Endodermal cell (in vitro differentiated cells): ENCODE measurements around the gene DLGAP3. TPM values are rescaled to one million over a fixed set of nuclear protein-coding genes. Genes with fewer than 3 reads are reported as not detected.
"Not testable (repeated sequence)": the region's sequence is repeated elsewhere in the genome, so short reads cannot be mapped to it uniquely, and the experiment has no call there.

ENCODE experiments used
- DNase-seq: peaks from one replicate; pipeline ENCODE4 v3.0.0-alpha.2; 2017
- H3K27ac ChIP-seq: 2 replicates; pipeline ENCODE4 v1.5.1; 2013; ENCODE audit warnings: mild to moderate bottlenecking, low read depth, low read length, moderate library complexity
- H3K27me3 ChIP-seq: 2 replicates; pipeline ENCODE4 v1.6.1; 2013; ENCODE audit warnings: mild to moderate bottlenecking, low read length, moderate library complexity; ENCODE audit not compliant: insufficient read depth, control insufficient read depth, poor library complexity, severe bottlenecking
- H3K36me3 ChIP-seq: 2 replicates; pipeline ENCODE4 v1.7.0; 2013; ENCODE audit warnings: mild to moderate bottlenecking, low read length, moderate library complexity; ENCODE audit not compliant: control insufficient read depth, insufficient read depth
- H3K4me1 ChIP-seq: one replicate; pipeline ENCODE4 v1.7.0; 2013; ENCODE audit warnings: low read length; ENCODE audit not compliant: control insufficient read depth, insufficient read depth
- H3K4me3 ChIP-seq: 2 replicates; pipeline ENCODE4 v1.5.1; 2013; ENCODE audit warnings: mild to moderate bottlenecking, low read length, moderate library complexity
- H3K9ac ChIP-seq: 2 replicates; pipeline ENCODE4 v1.6.1; 2013; ENCODE audit warnings: mild to moderate bottlenecking, low read length, moderate library complexity; ENCODE audit not compliant: poor library complexity, severe bottlenecking; ENCODE audit errors: extremely low read depth
- H3K9me3 ChIP-seq: 2 replicates; pipeline ENCODE4 v1.6.1; 2013; ENCODE audit warnings: mild to moderate bottlenecking, low read length, moderate library complexity; ENCODE audit not compliant: control insufficient read depth
- H3K27ac Mint-ChIP-seq: 2 replicates; pipeline ENCODE4 v1.8.0; 2020; ENCODE audit warnings: mixed read lengths
- H3K27me3 Mint-ChIP-seq: 2 replicates; pipeline ENCODE4 v1.8.0; 2021; ENCODE audit warnings: mild to moderate bottlenecking, mixed read lengths; ENCODE audit not compliant: insufficient read depth
- H3K36me3 Mint-ChIP-seq: 2 replicates; pipeline ENCODE4 v1.8.0; 2020; ENCODE audit warnings: low read depth, mixed read lengths
- H3K4me1 Mint-ChIP-seq: 2 replicates; pipeline ENCODE4 v1.8.0; 2020; ENCODE audit warnings: mixed read lengths
- H3K4me3 Mint-ChIP-seq: 2 replicates; pipeline ENCODE4 v1.8.0; 2020; ENCODE audit warnings: mild to moderate bottlenecking, moderate library complexity, mixed read lengths
- H3K9me3 Mint-ChIP-seq: 2 replicates; pipeline ENCODE4 v1.8.0; 2020; ENCODE audit warnings: mild to moderate bottlenecking, mixed read lengths
- WGBS, 2 experiments: methylation state at CpG; one replicate each; pipeline versions ENCODE4 v1.1.5 to v1.1.7; 2013; ENCODE audit warnings: missing lambda C conversion rate in 2 of 2, mixed read lengths in 1 of 2; ENCODE audit not compliant: insufficient coverage in 1 of 2, insufficient read length in 1 of 2; 5-methylcytosine and 5-hydroxymethylcytosine counted together
- total RNA-seq, 2 donors: library from RNA; stranded (reverse); fragmentation: NEBNext Ultra II Directional in 1 of 2; extraction: Animal tissue kit (Norgen Biotek cat#: 25700) in 1 of 2; gene quantifications; 2 replicates in 1 of 2; 3 replicates in 1 of 2; pipeline ENCODE4 v1.2.1, GENCODE V29; 2021
- TF ChIP-seq, protein P1 (sequence below): fragments of 200-600 bp; sonication (generic); conservative IDR thresholded peaks from 2 replicates; pipeline ENCODE4 v1.5.0; 2021; ENCODE audit warnings: antibody characterized with exemption, mild to moderate bottlenecking

DLGAP3 gene
- total RNA-seq, 2 donors from 2014 or later, result 4.4 to 4.6 TPM

DNA sequence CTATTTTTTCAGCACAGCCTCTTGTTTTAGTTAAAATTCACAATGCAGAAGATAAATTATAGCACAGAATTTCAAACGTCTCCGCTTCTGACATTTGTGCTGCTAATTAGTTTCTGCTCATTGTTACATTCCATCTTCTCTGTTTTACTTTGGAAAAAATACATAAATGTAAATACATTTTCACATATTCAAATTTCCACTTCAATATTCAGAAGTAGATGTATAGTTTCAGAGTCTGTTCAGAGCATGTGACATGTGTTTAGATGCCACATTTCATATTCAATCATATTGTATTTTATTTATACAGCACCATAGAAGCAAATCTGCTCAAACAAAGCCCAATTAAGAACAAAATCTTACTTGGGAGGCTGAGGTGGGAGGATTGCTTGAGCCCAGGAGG, 36.1 kb upstream of the DLGAP3 start:
- no peaks in the 10 kb centered on the region for H3K36me3 Mint-ChIP-seq
- no peak overlapping the region for H3K27ac Mint-ChIP-seq
- peaks cover 17% of the 10 kb centered on the region for H3K9me3 Mint-ChIP-seq
- Histone ChIP-seq H3K4me3 (no peak overlapping the region), H3K9me3 (peaks cover 6% of the 10 kb centered on the region), H3K27ac (no peak overlapping the region), H3K9ac (no peak overlapping the region), H3K27me3 (no peaks in the 10 kb centered on the region), H3K4me1 (no peaks in the 10 kb centered on the region), H3K36me3 (no peaks in the 10 kb centered on the region)
- WGBS, 2 experiments, result 90 to 95% methylated on average over 2 of the region's 2 CpGs
- no peak overlapping the region for H3K4me3 Mint-ChIP-seq
- H3K27me3 Mint-ChIP-seq, result peaks cover 10% of the 10 kb centered on the region
- DNase-seq, result no peak
- no peaks in the 10 kb centered on the region for H3K4me1 Mint-ChIP-seq
- TF ChIP-seq, protein P1, sequence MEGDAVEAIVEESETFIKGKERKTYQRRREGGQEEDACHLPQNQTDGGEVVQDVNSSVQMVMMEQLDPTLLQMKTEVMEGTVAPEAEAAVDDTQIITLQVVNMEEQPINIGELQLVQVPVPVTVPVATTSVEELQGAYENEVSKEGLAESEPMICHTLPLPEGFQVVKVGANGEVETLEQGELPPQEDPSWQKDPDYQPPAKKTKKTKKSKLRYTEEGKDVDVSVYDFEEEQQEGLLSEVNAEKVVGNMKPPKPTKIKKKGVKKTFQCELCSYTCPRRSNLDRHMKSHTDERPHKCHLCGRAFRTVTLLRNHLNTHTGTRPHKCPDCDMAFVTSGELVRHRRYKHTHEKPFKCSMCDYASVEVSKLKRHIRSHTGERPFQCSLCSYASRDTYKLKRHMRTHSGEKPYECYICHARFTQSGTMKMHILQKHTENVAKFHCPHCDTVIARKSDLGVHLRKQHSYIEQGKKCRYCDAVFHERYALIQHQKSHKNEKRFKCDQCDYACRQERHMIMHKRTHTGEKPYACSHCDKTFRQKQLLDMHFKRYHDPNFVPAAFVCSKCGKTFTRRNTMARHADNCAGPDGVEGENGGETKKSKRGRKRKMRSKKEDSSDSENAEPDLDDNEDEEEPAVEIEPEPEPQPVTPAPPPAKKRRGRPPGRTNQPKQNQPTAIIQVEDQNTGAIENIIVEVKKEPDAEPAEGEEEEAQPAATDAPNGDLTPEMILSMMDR, result no peak

DNA sequence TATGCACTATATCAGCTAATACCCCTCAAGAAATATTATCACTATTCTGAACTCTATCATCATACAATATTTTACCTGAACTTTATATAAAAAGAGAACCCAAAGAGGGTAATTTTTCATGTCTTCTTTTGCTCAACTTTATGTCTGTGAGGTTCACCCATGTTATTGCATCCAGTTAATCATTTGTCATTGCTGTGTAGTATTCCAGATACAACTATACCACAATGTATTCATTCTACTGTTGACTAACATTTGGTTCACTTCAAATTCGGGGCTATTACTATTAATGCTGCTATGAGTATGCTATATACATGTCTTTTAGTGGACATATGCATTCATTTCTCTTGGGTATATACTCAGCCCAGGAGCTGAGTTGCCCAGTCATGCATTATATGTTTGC, 21.0 kb upstream of the DLGAP3 start:
- Mint-ChIP-seq H3K9me3 (peaks cover 8% of the 10 kb centered on the region), H3K36me3 (no peaks in the 10 kb centered on the region)

DNA sequence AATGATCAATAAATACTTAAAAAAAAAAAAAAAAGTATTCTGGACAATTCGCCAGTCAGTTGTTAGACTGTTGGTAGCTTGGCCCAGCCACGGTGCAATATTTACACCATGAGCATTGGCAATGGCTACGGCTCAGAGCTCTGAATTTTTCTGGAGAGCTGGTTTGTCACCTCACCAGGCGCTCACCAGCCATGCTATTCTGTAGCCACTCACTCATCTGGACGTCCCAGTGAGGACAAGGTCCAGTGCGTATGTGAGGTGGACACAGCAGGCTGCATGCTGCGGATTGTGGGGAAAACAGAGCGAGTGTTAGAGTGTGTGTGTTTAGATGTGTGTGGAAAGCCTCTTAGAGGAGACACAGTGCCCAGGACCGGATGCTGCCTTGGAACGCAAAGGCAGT, 19.3 kb upstream of the DLGAP3 start:
- not testable (repeated sequence) for H3K36me3 ChIP-seq, H3K4me3 ChIP-seq, DNase-seq, H3K27me3 ChIP-seq, H3K9ac ChIP-seq, H3K4me3 Mint-ChIP-seq, H3K27ac Mint-ChIP-seq, H3K4me1 ChIP-seq, H3K36me3 Mint-ChIP-seq, H3K4me1 Mint-ChIP-seq, H3K27ac ChIP-seq, H3K9me3 ChIP-seq, H3K27me3 Mint-ChIP-seq, H3K9me3 Mint-ChIP-seq
- 88% methylated on average over 4 to 10 of the region's 10 CpGs for WGBS, 2 experiments

More for the DNA sequence above, 21.0 kb upstream of the DLGAP3 start:
- no peaks in the 10 kb centered on the region for H3K4me1 ChIP-seq
- H3K27ac ChIP-seq, result no peak overlapping the region
- no peak for DNase-seq
- Mint-ChIP-seq H3K4me3 (no peak overlapping the region), H3K27me3 (peaks cover 12% of the 10 kb centered on the region), H3K27ac (no peak overlapping the region), H3K4me1 (no peaks in the 10 kb centered on the region)
- H3K27me3 ChIP-seq, result no peaks in the 10 kb centered on the region
- TF ChIP-seq, protein P1, result no peak
- H3K4me3 ChIP-seq, result no peak overlapping the region
- no peaks in the 10 kb centered on the region for H3K9me3 ChIP-seq
- H3K36me3 ChIP-seq, result no peaks in the 10 kb centered on the region
- H3K9ac ChIP-seq, result no peak overlapping the region
- 63% methylated on average over 1 of the region's 1 CpG; no CpG with 5 or more reads in 1 of the 2 experiments for WGBS, 2 experiments

DNA sequence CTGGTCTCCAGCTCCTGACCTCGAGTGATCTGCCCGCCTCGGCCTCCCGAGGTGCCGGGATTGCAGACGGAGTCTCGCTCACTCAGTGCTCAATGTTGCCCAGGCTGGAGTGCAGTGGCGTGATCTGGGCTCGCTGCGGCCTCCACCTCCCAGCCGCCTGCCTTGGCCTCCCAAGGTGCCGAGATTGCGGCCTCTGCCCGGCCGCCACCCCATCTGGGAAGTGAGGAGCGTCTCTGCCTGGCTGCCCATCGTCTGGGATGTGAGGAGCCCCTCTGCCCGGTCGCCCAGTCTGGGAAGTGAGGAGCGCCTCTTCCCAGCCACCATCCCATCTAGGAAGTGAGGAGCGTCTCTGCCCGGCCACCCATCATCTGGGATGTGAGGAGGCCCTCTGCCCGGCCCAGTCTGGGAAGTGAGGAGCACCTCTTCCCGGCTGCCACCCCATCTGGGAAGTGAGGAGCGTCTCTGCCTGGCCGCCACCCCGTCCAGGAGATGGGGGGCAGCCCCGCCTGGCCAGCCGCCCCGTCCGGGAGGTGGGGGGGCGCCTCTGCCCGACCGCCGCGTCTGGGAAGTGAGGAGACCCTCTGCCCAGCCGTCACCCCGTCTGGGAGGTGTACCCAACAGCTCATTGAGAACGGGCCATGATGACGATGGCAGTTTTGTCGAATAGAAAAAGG, 18.3 kb upstream of the DLGAP3 start:
- 90 to 92% methylated on average over 15 to 41 of the region's 41 CpGs for WGBS, 2 experiments

More for the DNA sequence above, 18.3 kb upstream of the DLGAP3 start:
- H3K4me3 Mint-ChIP-seq, H3K9ac ChIP-seq, H3K9me3 Mint-ChIP-seq, DNase-seq, H3K27ac Mint-ChIP-seq, H3K27ac ChIP-seq, H3K27me3 ChIP-seq, H3K4me1 Mint-ChIP-seq, H3K27me3 Mint-ChIP-seq, H3K36me3 ChIP-seq, H3K4me1 ChIP-seq, H3K9me3 ChIP-seq, H3K4me3 ChIP-seq, H3K36me3 Mint-ChIP-seq: not testable (repeated sequence)
